ENCODE data around the gene XRCC3.

GRCh38 chr14:103702497-103703432, 12.5 kb downstream of the XRCC3 start:
- TF ChIP-seq, protein P1, sequence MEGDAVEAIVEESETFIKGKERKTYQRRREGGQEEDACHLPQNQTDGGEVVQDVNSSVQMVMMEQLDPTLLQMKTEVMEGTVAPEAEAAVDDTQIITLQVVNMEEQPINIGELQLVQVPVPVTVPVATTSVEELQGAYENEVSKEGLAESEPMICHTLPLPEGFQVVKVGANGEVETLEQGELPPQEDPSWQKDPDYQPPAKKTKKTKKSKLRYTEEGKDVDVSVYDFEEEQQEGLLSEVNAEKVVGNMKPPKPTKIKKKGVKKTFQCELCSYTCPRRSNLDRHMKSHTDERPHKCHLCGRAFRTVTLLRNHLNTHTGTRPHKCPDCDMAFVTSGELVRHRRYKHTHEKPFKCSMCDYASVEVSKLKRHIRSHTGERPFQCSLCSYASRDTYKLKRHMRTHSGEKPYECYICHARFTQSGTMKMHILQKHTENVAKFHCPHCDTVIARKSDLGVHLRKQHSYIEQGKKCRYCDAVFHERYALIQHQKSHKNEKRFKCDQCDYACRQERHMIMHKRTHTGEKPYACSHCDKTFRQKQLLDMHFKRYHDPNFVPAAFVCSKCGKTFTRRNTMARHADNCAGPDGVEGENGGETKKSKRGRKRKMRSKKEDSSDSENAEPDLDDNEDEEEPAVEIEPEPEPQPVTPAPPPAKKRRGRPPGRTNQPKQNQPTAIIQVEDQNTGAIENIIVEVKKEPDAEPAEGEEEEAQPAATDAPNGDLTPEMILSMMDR (IDR thresholded peaks at IDR 0.05; ENCODE audit: insufficient read depth, low read depth, low read length): no peak
- no peak for TF ChIP-seq EZH2 (IDR thresholded peaks at IDR 0.05; ENCODE audit: insufficient read depth, low read length)
